Gastroesophageal sphincter (tissue), 4 donors: Measurements from ENCODE around the gene BCORL1. TPM values are rescaled to one million over a fixed set of nuclear protein-coding genes. Genes with fewer than 3 reads are reported as not detected.

Source experiments
- ATAC-seq: fragments of 150-250 bp; one replicate; pipeline ENCODE4 v1.9.1; 2016; ENCODE audit warnings: mild to moderate bottlenecking, moderate library complexity
- H3K27ac ChIP-seq, 4 donors: fragments of 200-600 bp; sonication (generic) in 3 of 4; 1 replicate in 3 of 4; 2 replicates in 1 of 4; pipeline ENCODE4 v1.5.1; 2016 to 2019
- H3K27me3 ChIP-seq: fragments of 200-600 bp; sonication (generic); one replicate; pipeline ENCODE4 v1.5.1; 2019
- H3K36me3 ChIP-seq, 2 donors: fragments of 200-600 bp; sonication (generic); one replicate each; pipeline ENCODE4 v1.5.1; 2019; ENCODE audit warnings: control low read depth in 1 of 2
- H3K4me1 ChIP-seq, 3 donors: fragments of 200-600 bp; sonication (generic); 1 replicate in 2 of 3; 2 replicates in 1 of 3; pipeline ENCODE4 v1.5.1; 2016 to 2019; ENCODE audit warnings: control low read depth in 2 of 3
- H3K4me3 ChIP-seq, 2 donors: fragments of 200-600 bp; sonication (generic); one replicate each; pipeline ENCODE4 v1.5.1; 2019; ENCODE audit warnings: mild to moderate bottlenecking in 1 of 2, moderate library complexity in 1 of 2
- H3K9me3 ChIP-seq, 3 donors: fragments of 200-600 bp; sonication (generic); one replicate each; pipeline ENCODE4 v1.5.1; 2017 to 2019; ENCODE audit warnings: control low read depth in 2 of 3
- EP300 ChIP-seq: sonication (generic); formaldehyde crosslinking; IDR thresholded peaks from one replicate; pipeline ENCODE4 v1.6.1; 2017; ENCODE audit warnings: antibody characterized with exemption, mild to moderate bottlenecking
- POLR2A ChIP-seq, 2 donors: fragments of 450-650 bp; IDR thresholded peaks; one replicate each; pipeline ENCODE4 v1.6.1; 2017; ENCODE audit warnings: antibody characterized with exemption in 2 of 2, mild to moderate bottlenecking in 2 of 2, moderate library complexity in 1 of 2
- POLR2AphosphoS5 ChIP-seq: sonication (generic); formaldehyde crosslinking; IDR thresholded peaks from one replicate; pipeline ENCODE4 v1.6.1; 2017; ENCODE audit warnings: antibody characterized with exemption
- WGBS, 2 donors: methylation state at CpG; one replicate each; pipeline ENCODE4 v1.1.5; 2018; ENCODE audit warnings: low coverage in 1 of 2; 5-methylcytosine and 5-hydroxymethylcytosine counted together
- total RNA-seq, 4 donors: library from RNA; depleted of rRNA; stranded (reverse); fragments of >200 nt; gene quantifications; one replicate each; pipeline ENCODE4 v1.1.0, GENCODE V29; 2016
- TF ChIP-seq, protein P1 (sequence below), 4 experiments: fragments of 200-600 bp in 2 of 4; fragments of 450-650 bp in 2 of 4; sonication (generic) in 1 of 4; IDR thresholded peaks; one replicate each; pipeline ENCODE4 v1.5.1; 2017 to 2019; ENCODE audit warnings: antibody characterized with exemption in 4 of 4, mild to moderate bottlenecking in 2 of 4, moderate library complexity in 2 of 4

BCORL1 gene
- total RNA-seq, 4 donors from 2014 or later = 2.8 to 10.4 (median 6.6) TPM

DNA sequence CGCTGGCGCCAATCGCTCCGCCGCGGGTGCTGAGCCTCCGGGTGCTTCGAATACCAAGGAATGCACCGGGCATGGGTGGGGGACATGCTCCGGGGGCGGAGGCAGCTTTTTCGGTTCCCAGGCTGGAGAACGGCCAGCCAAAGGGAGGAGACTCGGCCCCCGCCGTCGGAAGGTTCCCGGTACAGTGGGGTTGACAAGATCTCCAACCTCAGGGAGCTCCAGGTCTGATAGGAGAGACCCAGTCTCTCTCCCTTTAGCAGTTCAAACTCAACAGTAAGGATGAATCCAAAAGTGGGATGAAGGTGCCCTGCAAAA, 29.1 kb upstream of the BCORL1 start:
- Histone ChIP-seq H3K4me1 (peaks cover 0 to 6% (median 0%) of the 10 kb centered on the region in 3 donors), H3K36me3 (no peaks in the 10 kb centered on the region), H3K9me3 (no peaks in the 10 kb centered on the region), H3K27me3 (no peaks in the 10 kb centered on the region), H3K4me3 (peak overlapping the region; percentile 4 to 49), H3K27ac (no peak overlapping the region)
- TF ChIP-seq POLR2AphosphoS5 (no peak), EP300 (no peak), POLR2A (IDR thresholded peaks at IDR 0.05) (no peak)
- TF ChIP-seq, protein P1, sequence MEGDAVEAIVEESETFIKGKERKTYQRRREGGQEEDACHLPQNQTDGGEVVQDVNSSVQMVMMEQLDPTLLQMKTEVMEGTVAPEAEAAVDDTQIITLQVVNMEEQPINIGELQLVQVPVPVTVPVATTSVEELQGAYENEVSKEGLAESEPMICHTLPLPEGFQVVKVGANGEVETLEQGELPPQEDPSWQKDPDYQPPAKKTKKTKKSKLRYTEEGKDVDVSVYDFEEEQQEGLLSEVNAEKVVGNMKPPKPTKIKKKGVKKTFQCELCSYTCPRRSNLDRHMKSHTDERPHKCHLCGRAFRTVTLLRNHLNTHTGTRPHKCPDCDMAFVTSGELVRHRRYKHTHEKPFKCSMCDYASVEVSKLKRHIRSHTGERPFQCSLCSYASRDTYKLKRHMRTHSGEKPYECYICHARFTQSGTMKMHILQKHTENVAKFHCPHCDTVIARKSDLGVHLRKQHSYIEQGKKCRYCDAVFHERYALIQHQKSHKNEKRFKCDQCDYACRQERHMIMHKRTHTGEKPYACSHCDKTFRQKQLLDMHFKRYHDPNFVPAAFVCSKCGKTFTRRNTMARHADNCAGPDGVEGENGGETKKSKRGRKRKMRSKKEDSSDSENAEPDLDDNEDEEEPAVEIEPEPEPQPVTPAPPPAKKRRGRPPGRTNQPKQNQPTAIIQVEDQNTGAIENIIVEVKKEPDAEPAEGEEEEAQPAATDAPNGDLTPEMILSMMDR (IDR thresholded peaks at IDR 0.05) = no peak
- no CpG with 5 or more reads among the region's 18 CpGs for WGBS, 2 donors
- ATAC-seq = no peak

DNA sequence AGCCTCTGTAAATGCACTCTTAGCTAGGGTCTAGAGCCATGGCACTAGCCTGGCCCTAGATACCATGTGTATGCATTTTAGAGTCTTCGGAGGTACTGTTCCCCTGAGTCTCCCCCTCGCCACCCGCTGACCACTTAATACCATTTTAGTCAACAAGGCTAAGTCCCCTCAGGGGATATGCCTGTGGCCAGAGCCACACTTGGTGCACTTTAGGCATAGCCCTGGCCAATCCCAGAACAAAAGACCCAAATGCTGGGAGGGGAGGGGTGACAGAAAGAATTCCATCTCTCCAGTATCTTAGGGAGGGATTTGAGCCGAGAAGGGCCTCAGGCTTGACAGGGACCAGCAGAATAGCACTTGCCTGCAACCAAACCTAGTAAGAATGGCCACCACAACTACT, 28.6 kb upstream of the BCORL1 start:
- ATAC-seq = no peak
- TF ChIP-seq, protein P1 (IDR thresholded peaks at IDR 0.05) = no peak
- TF ChIP-seq POLR2A (IDR thresholded peaks at IDR 0.05) (no peak), POLR2AphosphoS5 (no peak), EP300 (no peak)
- Histone ChIP-seq H3K36me3 (no peaks in the 10 kb centered on the region), H3K27ac (no peak overlapping the region), H3K9me3 (no peaks in the 10 kb centered on the region), H3K4me3 (no peak overlapping the region), H3K4me1 (peaks cover 0 to 6% (median 0%) of the 10 kb centered on the region in 3 donors), H3K27me3 (no peaks in the 10 kb centered on the region)
- 83 to 100% methylated on average over 1 of the region's 4 CpGs for whole genome bisulfite sequencing, 2 donors

DNA sequence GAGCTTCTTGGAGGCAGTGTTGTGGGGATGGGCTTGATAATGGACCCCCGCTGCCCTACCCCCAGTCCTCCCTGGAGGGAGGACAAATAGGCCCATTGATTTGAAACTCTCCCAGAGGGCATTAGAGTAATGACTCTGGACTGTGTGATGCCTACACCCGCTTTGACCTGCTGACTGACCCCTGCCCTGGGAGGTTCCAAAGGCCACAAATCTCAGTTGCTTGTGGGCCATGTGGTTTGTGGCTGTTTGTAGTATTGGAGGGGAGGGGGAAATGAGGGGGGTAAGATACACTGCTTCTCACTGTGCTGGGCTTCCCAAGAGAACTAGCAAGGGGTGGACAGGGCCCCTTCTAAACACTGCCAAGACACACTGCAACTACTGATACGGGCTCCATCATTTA, 27.6 kb upstream of the BCORL1 start:
- Histone ChIP-seq H3K27me3 (no peaks in the 10 kb centered on the region), H3K36me3 (no peaks in the 10 kb centered on the region), H3K9me3 (no peaks in the 10 kb centered on the region), H3K27ac (no peak overlapping the region), H3K4me3 (no peak overlapping the region), H3K4me1 (peaks cover 0 to 6% (median 0%) of the 10 kb centered on the region in 3 donors)
- ATAC-seq = no peak
- no CpG with 5 or more reads among the region's 3 CpGs for WGBS, 2 donors
- TF ChIP-seq POLR2AphosphoS5 (no peak), POLR2A (IDR thresholded peaks at IDR 0.05) (no peak)

DNA sequence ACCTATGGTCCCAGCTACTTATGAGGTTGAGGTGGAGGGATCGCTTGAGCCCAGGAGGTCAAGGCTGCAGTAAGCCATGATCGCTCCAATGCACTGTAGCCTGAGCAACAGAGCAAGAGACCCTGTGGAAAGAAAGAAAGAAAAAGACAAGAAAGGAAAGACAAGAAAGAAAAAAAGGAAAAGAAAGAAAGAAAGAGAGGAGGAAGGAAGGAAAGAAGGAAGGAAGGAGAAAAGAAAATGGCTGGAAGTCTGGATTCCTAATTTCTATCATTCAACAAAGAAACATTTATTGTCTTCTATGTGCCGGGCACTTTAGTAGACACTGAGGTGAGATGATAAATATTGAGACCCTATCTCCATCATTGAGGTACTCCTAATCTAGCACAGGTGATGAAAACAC, 26.8 kb upstream of the BCORL1 start:
- H3K27me3 ChIP-seq = no peaks in the 10 kb centered on the region
- peaks cover 0 to 6% (median 0%) of the 10 kb centered on the region in 3 donors for H3K4me1 ChIP-seq
- TF ChIP-seq, protein P1 (IDR thresholded peaks at IDR 0.05) = no peak
- TF ChIP-seq EP300 = no peak
- no peak for TF ChIP-seq POLR2AphosphoS5
- TF ChIP-seq POLR2A (IDR thresholded peaks at IDR 0.05) = no peak
- ATAC-seq = no peak
- no peaks in the 10 kb centered on the region for H3K36me3 ChIP-seq
- WGBS, 2 donors = 100% methylated on average over 1 to 2 of the region's 3 CpGs
- H3K4me3 ChIP-seq = no peak overlapping the region
- no peak overlapping the region for H3K27ac ChIP-seq
- H3K9me3 ChIP-seq = no peaks in the 10 kb centered on the region

DNA sequence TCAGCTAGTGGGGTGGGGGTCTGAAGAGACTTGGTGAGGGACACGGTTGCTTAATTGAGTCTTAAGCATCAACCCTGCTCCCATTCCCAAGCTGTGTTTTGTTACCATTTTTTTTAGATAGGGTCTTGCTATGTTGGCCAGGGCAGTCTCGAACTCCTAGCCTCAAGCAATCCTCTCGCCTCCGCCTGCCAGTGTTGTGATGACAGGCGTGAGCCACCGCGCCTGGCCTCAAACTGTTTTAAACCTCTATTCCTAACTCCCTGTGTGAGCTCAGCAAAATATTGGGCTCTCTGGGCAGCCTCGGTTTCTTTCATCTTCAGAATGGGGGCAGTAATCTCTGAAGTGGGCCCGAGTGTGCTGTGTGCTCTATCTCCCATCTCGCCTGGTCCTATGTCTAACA, 26.3 kb upstream of the BCORL1 start:
- ATAC-seq = no peak
- TF ChIP-seq EP300 (no peak), POLR2AphosphoS5 (no peak), POLR2A (IDR thresholded peaks at IDR 0.05) (no peak)
- TF ChIP-seq, protein P1 (IDR thresholded peaks at IDR 0.05) = no peak
- H3K4me3 ChIP-seq = no peak overlapping the region
- no CpG with 5 or more reads among the region's 10 CpGs for WGBS, 2 donors
- no peak overlapping the region for H3K27ac ChIP-seq
- H3K36me3 ChIP-seq = no peaks in the 10 kb centered on the region
- no peaks in the 10 kb centered on the region for H3K9me3 ChIP-seq
- H3K4me1 ChIP-seq = peaks cover 0 to 6% (median 0%) of the 10 kb centered on the region in 3 donors
- H3K27me3 ChIP-seq = no peaks in the 10 kb centered on the region
